ENCODE measurements around the gene SEC14L5. TPM values are rescaled to one million over a fixed set of nuclear protein-coding genes. Genes with fewer than 3 reads are reported as not detected.

SEC14L5 gene
- polyA plus RNA-seq, 1 donor from 2014 or later, result 0.43 TPM

DNA sequence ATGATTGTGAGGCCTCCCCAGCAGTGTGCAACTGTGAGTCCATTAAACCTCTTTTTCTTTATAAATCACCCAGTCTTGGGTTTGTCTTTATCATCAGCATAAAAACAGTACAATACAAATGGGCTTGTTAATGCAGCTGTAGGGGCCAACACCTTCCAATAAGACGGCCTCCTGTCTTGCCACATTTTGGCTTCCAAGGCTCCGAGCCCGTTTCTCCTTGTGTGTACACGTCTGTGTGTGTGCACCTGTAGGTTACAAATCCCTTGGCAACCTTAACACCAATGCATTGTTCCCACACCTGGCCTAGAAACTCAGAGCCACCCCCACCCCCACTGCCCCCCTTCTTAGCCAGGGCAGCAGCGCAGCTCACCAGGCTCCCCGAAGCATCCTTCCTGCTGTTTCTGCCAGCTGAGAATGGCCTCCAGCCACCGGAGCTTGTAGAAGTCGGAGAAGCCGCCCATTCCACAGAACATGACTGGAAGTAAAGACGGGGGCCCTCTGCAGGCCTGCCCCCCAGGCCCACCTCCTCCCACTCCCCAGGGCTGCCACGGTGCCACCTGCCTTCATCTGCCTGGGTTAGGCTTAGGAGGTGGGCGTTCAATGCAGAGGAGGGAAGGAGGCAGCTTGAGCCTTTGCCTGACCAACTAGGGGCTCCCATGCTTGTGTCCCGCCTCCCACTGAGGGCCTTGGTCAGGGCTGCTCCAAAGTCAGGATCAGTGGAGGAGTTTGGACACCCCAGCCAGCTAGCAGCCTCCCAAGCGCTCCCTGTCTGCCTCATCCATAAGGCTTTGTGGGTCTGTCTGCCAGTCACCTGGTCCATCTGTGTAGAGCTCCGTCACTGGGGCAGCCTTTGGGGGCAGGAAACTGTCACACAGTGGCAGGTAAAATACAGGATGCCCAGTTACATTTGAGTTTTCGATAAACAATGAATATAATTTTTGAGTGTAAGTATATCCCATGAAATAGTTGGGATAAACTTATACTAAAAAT lies 97.0 kb downstream of the SEC14L5 start:
- Histone ChIP-seq H3K79me2 (replicated peaks; ENCODE audit: insufficient read depth, low read length) (no peaks in the 10 kb centered on the region), H3F3A (ENCODE audit: insufficient read depth, low read length, poor library complexity, severe bottlenecking) (no peaks in the 10 kb centered on the region), H3K9me3 (ENCODE audit: low read length) (no peaks in the 10 kb centered on the region), H3K36me3 (ENCODE audit: insufficient read depth, low read length) (no peaks in the 10 kb centered on the region), H3K4me2 (ENCODE audit: low read length) (no peak overlapping the region), H3K4me3 (ENCODE audit: low read length) (no peak overlapping the region), H3K27ac (ENCODE audit: low read length) (no peak overlapping the region), H4K20me1 (ENCODE audit: insufficient read depth) (no peaks in the 10 kb centered on the region), H2AFZ (ENCODE audit: low read depth, low read length) (no peak overlapping the region), H3K9me2 (ENCODE audit: insufficient read depth, low read length) (no peaks in the 10 kb centered on the region), H3K9ac (ENCODE audit: low read length) (no peak overlapping the region), H3K27me3 (ENCODE audit: insufficient read depth, low read depth, low read length) (no peaks in the 10 kb centered on the region)
- TF ChIP-seq SMC3 (conservative IDR thresholded peaks at IDR 0.05; ENCODE audit: poor library complexity) (no peak), TAF1 (IDR thresholded peaks at IDR 0.05; ENCODE audit: low read depth) (no peak)

DNA sequence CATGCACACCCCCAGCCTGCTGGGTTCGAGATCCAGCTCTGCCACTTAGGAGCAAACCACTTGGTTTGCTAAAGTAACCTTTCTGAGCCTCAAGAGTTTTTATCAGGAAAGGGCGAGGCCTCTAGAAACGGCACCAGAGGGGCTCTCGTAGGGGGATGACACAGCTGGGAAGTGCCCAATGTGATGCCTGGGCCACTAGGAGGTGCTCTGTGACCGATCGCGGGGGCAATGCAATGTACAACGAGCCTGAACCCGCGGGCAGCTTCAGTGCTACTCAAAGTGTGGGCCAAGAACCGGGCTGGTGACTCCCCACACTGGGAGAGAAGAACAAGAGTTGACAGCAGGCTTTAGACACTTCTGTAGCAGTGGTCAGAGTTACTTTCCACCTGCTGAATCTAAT lies 98.2 kb downstream of the SEC14L5 start:
- H3K4me2 ChIP-seq (ENCODE audit: low read length), result no peak overlapping the region
- H3K4me3 ChIP-seq (ENCODE audit: low read length), result no peak overlapping the region
- no peaks in the 10 kb centered on the region for H3K27me3 ChIP-seq (ENCODE audit: insufficient read depth, low read depth, low read length)
- H3K9me3 ChIP-seq (ENCODE audit: low read length), result no peaks in the 10 kb centered on the region
- no peak overlapping the region for H3K27ac ChIP-seq (ENCODE audit: low read length)
- H4K20me1 ChIP-seq (ENCODE audit: insufficient read depth), result no peaks in the 10 kb centered on the region
- H3K9ac ChIP-seq (ENCODE audit: low read length), result no peak overlapping the region
- TF ChIP-seq SMC3 (conservative IDR thresholded peaks at IDR 0.05; ENCODE audit: poor library complexity) (no peak), RAD21 (conservative IDR thresholded peaks at IDR 0.05) (no peak), EZH2 (IDR thresholded peaks at IDR 0.05; ENCODE audit: borderline replicate concordance, insufficient read depth, low read length, poor library complexity, severe bottlenecking) (no peak), TAF1 (IDR thresholded peaks at IDR 0.05; ENCODE audit: low read depth) (no peak), MXI1 (conservative IDR thresholded peaks at IDR 0.05; ENCODE audit: poor library complexity, severe bottlenecking) (no peak)
- TF ChIP-seq, protein P1, sequence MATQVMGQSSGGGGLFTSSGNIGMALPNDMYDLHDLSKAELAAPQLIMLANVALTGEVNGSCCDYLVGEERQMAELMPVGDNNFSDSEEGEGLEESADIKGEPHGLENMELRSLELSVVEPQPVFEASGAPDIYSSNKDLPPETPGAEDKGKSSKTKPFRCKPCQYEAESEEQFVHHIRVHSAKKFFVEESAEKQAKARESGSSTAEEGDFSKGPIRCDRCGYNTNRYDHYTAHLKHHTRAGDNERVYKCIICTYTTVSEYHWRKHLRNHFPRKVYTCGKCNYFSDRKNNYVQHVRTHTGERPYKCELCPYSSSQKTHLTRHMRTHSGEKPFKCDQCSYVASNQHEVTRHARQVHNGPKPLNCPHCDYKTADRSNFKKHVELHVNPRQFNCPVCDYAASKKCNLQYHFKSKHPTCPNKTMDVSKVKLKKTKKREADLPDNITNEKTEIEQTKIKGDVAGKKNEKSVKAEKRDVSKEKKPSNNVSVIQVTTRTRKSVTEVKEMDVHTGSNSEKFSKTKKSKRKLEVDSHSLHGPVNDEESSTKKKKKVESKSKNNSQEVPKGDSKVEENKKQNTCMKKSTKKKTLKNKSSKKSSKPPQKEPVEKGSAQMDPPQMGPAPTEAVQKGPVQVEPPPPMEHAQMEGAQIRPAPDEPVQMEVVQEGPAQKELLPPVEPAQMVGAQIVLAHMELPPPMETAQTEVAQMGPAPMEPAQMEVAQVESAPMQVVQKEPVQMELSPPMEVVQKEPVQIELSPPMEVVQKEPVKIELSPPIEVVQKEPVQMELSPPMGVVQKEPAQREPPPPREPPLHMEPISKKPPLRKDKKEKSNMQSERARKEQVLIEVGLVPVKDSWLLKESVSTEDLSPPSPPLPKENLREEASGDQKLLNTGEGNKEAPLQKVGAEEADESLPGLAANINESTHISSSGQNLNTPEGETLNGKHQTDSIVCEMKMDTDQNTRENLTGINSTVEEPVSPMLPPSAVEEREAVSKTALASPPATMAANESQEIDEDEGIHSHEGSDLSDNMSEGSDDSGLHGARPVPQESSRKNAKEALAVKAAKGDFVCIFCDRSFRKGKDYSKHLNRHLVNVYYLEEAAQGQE (IDR thresholded peaks at IDR 0.05; ENCODE audit: borderline replicate concordance), result no peak
- no peak overlapping the region for H2AFZ ChIP-seq (ENCODE audit: low read depth, low read length)
- H3F3A ChIP-seq (ENCODE audit: insufficient read depth, low read length, poor library complexity, severe bottlenecking), result no peaks in the 10 kb centered on the region
- no peaks in the 10 kb centered on the region for H3K36me3 ChIP-seq (ENCODE audit: insufficient read depth, low read length)
- no peaks in the 10 kb centered on the region for H3K9me2 ChIP-seq (ENCODE audit: insufficient read depth, low read length)
- H3K79me2 ChIP-seq (replicated peaks; ENCODE audit: insufficient read depth, low read length), result no peaks in the 10 kb centered on the region

DNA sequence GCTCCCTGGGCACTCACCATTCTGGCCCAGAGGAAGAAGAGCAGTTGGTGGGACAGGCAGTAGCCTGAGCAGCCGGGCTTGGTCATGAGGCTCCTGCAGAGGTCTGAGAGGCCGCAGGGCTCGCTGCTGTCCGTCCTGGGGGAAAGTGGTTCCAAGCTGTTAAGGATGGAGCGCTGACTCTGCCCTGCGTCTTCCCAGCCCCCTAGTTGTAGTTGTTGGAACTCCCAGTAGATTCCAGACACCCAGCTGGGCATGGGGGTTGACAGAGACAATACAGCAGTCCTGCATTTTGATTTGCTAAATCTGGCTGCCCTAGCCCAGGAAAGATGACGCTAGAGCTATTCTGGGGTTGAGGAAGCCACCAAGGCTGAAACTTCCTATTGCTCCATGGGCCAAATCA lies 100.3 kb downstream of the SEC14L5 start:
- H3K27me3 ChIP-seq (ENCODE audit: insufficient read depth, low read depth, low read length), result no peaks in the 10 kb centered on the region
- H3K4me3 ChIP-seq (ENCODE audit: low read length), result no peak overlapping the region
- H3K9ac ChIP-seq (ENCODE audit: low read length), result no peak overlapping the region
- no peaks in the 10 kb centered on the region for H3K9me2 ChIP-seq (ENCODE audit: insufficient read depth, low read length)
- H3F3A ChIP-seq (ENCODE audit: insufficient read depth, low read length, poor library complexity, severe bottlenecking), result no peaks in the 10 kb centered on the region
- H4K20me1 ChIP-seq (ENCODE audit: insufficient read depth), result no peaks in the 10 kb centered on the region
- H2AFZ ChIP-seq (ENCODE audit: low read depth, low read length), result no peak overlapping the region
- no peaks in the 10 kb centered on the region for H3K79me2 ChIP-seq (replicated peaks; ENCODE audit: insufficient read depth, low read length)
- no peaks in the 10 kb centered on the region for H3K9me3 ChIP-seq (ENCODE audit: low read length)
- H3K36me3 ChIP-seq (ENCODE audit: insufficient read depth, low read length), result no peaks in the 10 kb centered on the region
- H3K4me2 ChIP-seq (ENCODE audit: low read length), result no peak overlapping the region
- TF ChIP-seq, protein P1 (IDR thresholded peaks at IDR 0.05; ENCODE audit: borderline replicate concordance), result no peak
- TF ChIP-seq, protein P2, sequence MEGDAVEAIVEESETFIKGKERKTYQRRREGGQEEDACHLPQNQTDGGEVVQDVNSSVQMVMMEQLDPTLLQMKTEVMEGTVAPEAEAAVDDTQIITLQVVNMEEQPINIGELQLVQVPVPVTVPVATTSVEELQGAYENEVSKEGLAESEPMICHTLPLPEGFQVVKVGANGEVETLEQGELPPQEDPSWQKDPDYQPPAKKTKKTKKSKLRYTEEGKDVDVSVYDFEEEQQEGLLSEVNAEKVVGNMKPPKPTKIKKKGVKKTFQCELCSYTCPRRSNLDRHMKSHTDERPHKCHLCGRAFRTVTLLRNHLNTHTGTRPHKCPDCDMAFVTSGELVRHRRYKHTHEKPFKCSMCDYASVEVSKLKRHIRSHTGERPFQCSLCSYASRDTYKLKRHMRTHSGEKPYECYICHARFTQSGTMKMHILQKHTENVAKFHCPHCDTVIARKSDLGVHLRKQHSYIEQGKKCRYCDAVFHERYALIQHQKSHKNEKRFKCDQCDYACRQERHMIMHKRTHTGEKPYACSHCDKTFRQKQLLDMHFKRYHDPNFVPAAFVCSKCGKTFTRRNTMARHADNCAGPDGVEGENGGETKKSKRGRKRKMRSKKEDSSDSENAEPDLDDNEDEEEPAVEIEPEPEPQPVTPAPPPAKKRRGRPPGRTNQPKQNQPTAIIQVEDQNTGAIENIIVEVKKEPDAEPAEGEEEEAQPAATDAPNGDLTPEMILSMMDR (IDR thresholded peaks at IDR 0.05; ENCODE audit: poor library complexity, severe bottlenecking), result no peak
- no peak for TF ChIP-seq TAF1 (IDR thresholded peaks at IDR 0.05; ENCODE audit: low read depth)
- no peak for TF ChIP-seq POLR2AphosphoS5 (IDR thresholded peaks at IDR 0.05)
- TF ChIP-seq RAD21 (conservative IDR thresholded peaks at IDR 0.05), result no peak
- no peak for TF ChIP-seq EZH2 (IDR thresholded peaks at IDR 0.05; ENCODE audit: borderline replicate concordance, insufficient read depth, low read length, poor library complexity, severe bottlenecking)
- no peak for TF ChIP-seq EP300 (conservative IDR thresholded peaks at IDR 0.05; ENCODE audit: poor library complexity, severe bottlenecking)
- no peak for TF ChIP-seq MXI1 (conservative IDR thresholded peaks at IDR 0.05; ENCODE audit: poor library complexity, severe bottlenecking)
- no peak for TF ChIP-seq SMC3 (conservative IDR thresholded peaks at IDR 0.05; ENCODE audit: poor library complexity)
- no peak overlapping the region for H3K27ac ChIP-seq (ENCODE audit: low read length)

Data from neural cell (in vitro differentiated cells).